GM21619 (cell line): ENCODE results near the gene DBET.
"Not testable (repeated sequence)": the region's sequence is repeated elsewhere in the genome, so short reads cannot be mapped to it uniquely, and the experiment has no call there.

Source experiments
- ATAC-seq: cut with Tn5 transposase; IDR thresholded peaks from one replicate; pipeline ENCODE4 v1.9.1; 2021; ENCODE audit not compliant: unreplicated experiment

DBET gene

DNA sequence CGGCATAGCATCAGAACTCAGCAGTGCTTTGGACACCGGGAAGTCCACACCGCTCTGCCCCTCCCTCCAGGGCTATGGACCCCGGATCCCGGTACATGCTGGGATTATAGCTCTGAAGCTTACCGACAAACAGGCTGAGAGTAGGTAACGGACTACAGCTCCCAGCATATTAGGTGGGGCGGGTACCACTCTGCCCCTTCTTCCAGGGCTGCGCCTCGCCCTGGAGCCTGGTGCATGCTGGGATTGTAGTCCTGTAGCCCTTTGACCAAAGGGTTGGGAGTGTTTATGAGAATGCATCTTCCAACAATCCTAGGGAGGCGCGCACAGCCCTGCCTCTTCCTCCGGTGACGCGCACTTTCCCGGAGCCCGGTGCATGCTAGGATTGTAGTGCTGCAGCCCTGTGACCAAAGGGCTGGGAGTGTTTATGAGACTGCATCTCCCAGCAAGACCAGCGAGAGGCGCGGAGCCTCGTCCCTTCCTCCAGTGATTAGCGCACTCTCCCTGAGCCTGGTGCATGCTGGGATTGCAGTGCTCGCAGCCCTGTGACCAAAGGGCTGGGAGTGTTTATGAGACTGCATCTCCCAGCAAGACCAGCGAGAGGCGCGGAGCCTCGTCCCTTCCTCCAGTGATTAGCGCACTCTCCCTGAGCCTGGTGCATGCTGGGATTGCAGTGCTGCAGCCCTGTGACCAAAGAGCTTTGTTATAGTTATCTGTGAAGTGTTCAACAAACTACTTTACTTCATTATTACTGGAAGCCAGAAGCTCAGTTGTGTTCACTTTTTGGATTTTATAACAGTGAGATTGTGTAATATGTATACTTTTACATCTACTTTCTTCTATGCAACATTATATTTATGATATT lies 14.7 kb upstream of the DBET start:
- ATAC-seq: not testable (repeated sequence)

DNA sequence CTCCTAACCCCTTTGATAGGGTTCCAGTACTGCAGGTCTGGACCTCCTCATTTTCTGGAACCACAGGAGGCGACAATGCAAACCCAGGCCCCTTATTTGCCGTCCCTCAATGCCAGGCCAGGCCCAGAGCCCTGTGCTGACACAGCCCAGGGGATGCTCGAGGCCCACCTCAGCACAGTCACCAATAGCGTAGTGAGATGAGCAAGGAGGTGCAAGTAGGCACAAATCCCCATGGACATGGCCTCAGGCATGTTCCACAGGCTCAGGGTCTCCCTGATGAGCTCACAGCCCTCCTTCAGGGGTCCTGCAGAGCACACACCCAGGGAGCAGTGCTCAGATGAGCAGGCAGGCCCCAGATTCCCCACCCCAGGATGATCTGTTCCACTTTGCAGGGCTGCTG lies 5.3 kb upstream of the DBET start:
- not testable (repeated sequence) for ATAC-seq

DNA sequence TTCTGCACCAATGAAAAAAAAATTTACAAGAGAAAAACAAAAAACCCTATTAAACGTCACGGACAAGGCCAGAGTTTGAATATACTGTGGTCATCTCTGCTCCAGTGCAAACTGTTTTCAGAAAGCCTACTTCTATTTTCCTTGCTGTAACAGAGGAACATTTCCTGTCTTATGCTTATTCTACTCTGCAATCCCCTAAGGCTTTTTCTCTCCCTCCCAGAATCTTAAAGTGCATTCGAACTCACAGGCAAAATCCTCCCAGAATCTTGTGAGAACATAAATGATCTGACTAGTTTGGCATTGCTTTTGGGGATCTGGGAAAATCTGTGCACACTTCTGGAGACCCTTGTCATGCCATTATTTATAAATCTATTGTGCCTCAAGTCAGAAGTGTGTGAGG lies 503 bp downstream of the DBET start:
- ATAC-seq: not testable (repeated sequence)

DNA sequence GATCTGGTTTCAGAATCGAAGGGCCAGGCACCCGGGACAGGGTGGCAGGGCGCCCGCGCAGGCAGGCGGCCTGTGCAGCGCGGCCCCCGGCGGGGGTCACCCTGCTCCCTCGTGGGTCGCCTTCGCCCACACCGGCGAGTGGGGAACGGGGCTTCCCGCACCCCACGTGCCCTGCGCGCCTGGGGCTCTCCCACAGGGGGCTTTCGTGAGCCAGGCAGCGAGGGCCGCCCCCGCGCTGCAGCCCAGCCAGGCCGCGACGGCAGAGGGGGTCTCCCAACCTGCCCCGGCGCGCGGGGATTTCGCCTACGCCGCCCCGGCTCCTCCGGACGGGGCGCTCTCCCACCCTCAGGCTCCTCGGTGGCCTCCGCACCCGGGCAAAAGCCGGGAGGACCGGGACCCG lies 4.0 kb downstream of the DBET start:
- not testable (repeated sequence) for ATAC-seq

DNA sequence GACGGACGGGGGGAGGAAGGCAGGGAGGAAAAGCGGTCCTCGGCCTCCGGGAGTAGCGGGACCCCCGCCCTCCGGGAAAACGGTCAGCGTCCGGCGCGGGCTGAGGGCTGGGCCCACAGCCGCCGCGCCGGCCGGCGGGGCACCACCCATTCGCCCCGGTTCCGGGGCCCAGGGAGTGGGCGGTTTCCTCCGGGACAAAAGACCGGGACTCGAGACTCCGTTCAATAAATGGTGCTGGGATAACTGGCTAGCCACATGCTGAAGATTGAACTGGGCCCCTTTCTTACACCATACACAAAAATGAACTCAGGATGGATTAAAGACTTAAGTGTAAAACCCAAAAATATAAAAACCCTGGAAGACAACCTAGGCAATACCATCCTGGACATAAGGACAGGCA lies 28.8 kb downstream of the DBET start:
- not testable (repeated sequence) for ATAC-seq

DNA sequence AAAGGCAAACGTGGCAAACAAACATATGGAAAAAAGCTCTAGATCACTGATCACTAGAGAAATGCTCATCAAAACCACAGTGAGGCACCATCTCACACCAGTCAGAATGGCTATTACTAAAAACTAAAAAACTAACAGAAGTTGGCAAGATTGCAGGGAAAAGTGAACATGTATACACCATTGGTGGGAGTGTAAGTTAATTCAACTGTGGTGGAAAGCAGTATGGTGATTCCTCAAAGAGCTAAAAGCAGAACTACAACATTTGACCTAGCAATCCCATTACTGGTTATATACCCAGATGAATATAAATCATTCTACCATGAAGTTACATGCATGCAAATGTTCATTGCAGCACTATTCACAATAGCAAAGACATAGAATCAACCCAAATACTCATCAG lies 29.7 kb downstream of the DBET start:
- not testable (repeated sequence) for ATAC-seq

DNA sequence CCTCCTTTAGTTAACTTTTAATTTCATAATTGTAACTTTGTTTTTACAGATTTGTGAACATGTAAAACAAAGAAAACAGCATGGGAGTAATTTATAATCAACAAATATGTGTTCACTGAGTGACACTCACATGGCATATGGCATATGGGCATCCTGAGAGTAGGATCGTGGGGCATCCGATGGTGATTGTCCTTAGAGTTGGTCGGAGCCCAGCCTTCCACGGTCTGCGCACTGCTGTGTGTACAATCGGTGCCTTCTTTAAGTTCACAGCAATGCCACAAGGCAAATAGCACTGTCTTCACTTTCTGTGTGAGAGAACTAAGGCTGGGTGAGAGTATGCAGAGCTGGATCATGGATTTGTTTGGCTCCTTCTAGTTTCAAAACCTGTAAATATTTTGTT lies 31.0 kb downstream of the DBET start:
- not testable (repeated sequence) for ATAC-seq

DNA sequence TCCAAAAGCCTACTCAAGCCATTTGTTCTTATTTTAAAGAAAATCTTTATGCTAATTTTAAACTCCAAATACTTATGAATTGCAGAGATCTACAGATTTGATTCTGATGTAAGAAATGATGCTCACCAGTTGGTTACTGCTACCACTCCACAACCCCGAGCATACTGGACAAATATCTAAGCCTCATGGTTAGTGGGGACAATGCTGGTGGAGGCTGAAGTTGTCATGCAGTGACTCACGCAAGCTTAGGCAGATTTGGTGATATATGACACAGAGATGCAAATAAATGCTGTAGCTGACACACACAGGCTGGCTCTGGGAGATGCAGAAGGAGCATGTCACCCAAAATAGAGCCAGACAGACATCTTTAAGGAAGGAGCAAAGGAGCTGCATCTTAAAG lies 35.3 kb downstream of the DBET start:
- ATAC-seq: not testable (repeated sequence)

DNA sequence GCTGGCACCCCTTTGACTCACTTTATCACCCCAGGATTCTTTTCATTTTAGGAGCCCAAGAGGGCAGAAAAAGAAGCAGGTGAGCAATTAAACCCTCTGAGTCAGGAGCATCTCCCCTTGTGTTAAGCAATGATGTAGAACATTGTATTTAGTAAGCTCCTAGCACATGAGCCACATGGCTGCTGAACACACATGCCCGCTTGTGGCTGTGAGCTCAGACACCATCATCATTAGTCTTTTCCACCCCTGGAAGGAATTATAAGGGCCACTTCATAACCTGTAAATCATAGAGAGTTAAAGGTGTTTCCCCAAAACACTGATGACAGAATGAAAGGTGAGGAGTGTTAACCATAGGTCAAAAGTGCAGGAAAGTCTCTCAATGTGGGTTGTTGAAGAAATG lies 37.2 kb downstream of the DBET start:
- ATAC-seq: not testable (repeated sequence)

DNA sequence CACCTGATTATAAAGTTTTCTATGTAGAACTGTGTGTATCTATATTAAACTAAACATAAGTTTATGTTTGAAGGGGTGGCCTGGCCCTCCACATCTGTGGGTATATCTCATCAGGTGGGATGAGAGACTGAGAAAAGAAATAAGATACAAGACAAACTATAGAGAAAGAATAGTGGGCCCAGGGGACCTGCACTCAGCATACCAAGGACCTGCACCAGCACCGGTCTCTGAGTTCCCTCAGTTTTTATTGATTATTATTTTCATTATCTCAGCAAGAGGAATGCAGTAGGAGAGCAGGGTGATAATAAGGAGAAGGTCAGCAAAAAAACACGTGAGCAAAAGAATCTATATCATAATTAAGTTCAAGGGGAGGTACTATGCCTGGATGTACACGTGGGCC lies 41.9 kb downstream of the DBET start:
- not testable (repeated sequence) for ATAC-seq

DNA sequence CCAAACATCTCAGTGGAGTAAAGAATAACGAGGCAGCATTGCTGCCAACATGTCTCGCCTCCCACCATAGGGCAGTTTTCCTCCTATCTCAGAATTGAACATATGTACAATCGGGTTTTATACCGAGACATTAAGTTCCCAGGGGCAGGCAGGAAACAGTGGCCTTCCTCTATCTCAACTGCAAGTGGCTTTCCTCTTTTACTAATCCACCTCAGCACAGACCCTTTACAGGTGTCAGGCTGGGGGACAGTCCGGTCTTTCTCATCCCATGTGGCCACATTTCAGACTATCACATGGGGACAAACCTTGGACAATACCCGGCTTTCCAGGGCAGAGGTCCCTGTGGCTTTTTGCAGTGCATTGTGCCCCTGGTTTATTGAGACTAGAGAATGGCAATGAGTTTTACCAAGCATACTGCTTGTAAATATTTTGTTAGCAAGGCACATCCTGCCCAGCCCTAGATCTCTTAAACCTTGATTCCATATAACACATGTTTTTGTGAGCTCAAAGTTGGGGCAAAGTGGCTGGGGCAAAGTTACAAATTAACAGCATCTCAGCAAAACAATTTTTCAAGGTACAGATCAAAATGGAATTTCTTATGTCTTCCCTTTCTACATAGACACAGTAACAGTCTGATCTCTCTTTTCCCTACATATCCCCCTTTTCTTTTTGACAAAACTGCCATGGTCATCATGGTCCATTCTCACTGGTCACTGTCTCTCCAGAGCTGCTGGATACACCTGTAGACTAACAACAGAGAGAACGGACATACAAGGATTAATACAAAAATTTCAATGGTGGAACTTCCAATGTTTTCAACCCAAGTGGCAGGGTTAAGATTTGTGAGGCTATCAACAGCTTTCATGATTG lies 42.5 kb downstream of the DBET start:
- not testable (repeated sequence) for ATAC-seq

DNA sequence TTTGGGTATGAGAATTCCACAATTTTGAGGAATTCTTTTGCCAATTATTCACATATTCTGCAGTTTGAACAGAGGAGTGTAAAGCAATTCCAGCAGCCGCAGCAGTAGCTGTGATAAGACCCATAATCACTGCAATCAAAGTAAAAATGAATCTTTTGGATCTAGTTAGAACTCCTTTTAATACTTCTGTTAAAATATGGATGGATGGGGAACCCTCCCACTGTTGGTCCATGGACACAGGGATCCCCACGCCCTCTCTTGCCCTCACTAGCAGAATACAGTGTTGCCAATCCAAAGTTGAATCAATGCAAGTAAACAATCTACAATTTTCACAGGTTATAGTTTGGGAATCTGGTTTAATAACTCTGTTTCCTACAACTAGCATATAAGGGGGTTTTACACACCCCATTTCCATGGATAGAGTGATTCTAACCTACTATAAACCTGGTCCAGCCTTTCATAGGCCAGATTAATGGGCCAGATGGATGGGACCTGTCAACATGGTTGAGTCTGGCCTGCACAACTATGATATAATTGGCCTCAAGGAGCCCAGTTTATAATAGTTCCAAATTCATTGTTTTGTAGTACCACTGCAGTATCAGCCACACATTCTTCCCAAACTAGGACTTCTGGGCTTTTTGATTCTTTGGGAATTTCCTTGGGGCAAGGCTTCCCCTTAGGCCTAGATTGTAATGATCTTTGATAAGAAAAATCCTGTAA lies 43.6 kb downstream of the DBET start:
- ATAC-seq: not testable (repeated sequence)

DNA sequence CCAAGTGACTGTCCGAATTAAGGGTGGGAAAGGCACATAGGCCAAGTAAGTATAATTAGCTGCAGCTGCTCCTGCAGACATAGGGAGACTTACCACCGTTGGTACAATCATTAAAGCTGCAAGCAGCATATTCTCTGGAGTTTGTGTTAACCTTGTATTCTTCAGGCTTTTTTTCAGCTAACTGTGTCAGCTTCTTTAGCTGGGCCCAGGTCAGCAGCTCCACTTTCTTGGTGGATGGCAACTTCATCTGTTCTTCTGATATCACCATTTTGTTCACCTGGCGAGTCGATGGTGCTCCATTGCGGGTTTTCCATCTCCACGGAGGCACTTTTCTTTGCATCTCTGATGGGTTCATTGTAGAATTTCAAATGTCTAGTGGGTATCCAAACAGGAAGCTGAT lies 44.5 kb downstream of the DBET start:
- not testable (repeated sequence) for ATAC-seq

DNA sequence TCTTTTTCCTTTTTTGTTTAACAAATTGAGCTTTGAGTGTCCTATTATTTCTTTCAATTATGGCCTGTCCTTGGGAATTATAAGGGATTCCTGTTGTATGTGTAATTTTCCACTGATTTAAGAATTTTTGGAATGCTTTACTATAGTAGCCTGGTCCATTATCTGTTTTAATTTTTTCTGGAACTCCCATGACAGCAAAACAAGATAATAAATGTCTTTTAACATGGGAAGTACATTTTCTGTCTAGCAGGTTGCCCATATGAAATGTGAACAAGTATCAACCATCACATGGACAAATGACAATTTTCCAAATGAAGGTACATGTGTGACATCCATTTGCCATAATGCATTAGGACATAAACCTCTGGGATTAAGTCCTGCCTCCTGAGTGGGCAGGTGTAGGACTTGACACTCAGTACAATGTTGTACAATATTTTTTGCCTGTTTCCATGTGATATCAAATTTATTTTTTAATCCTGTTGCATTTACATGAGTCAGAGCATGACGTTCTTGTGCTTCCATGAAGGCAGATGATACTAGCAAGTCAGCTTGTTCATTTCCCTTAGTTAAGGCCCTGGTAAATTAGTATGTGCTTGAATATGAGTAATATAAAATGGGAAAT lies 45.2 kb downstream of the DBET start:
- ATAC-seq: not testable (repeated sequence)

DNA sequence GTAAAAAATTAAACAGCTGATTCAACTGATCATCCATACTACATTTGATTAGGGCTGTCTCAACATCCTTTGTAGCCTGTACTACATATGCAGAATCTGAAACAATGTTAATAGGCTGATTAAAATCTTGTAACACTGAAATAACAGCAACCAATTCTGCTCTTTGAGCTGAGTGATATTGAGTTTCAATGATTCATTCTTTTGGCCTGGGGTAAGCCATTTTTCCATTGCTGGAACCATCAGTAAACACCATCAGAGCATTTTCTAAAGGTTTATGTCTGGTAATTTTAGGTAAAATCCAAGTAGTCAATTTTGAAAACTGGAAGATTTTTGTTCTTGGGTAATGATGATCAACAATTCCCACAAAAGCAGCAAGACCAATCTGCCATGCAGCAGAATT lies 45.7 kb downstream of the DBET start:
- ATAC-seq: not testable (repeated sequence)

DNA sequence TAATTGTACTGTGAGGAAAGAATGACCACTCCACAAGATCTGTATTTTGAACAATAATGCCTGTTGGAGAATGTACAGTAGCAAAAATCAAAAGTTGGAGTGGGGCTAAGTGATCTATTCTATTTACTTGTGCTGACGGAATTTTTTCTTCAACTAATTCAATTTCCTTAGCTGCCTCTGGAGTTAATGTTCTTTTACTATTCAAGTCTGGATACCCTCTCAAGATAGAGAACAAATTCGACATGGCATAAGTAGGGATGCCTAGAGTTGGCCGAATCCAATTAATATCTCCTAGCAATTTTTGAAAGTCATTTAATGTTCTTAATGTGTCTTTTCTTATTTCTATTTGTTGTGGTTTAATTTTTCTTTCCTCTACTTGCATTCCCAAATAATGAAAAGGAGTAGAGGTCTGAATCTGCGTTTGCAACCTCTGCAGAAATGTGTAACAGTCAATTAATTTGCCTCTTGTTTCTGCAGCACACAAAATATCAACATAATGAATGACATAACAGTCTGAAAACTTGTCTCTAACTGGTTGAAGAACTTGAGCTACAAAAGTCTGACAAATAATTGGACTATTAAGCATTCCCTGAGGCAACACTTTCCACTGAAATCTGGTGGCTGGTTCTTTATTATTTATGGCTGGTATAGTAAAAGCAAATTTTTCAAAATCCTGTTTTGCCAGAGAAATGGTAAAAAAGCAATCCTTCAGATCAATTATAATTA lies 46.4 kb downstream of the DBET start:
- ATAC-seq: not testable (repeated sequence)

DNA sequence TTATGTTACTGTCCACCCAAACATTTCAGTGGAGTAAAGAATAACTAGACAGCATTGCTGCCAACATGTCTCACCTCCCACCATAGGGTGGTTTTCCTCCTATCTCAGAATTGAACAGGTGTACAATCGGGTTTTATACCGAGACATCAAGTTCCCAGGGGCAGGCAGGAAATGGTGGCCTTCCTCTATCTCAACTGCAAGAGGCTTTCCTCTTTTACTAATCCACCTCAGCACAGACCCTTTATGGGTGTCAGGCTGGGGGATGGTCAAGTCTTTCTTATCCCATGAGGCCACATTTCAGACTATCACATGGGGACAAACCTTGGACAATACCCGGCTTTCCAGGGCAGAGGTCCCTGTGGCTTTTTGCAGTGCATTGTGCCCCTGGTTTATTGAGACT lies 48.6 kb downstream of the DBET start:
- not testable (repeated sequence) for ATAC-seq

DNA sequence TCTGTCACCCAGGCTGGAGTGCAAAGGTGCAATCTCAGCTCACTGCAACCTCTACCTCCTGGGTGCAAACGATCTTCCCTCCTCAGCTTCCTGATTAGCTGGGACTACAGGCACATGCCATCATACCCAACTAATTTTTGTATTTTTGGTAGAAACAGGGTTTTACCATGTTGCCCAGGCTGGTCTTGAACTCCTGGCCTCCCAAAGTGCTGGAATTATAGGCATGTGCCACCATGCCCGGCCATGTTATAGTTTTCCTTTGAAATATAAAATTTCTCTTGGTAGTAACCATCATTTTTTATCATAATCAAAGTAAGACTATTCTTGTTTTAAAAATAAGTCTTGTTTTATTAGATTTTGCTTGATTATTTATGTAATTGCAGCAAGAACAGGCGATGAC lies 50.7 kb downstream of the DBET start:
- not testable (repeated sequence) for ATAC-seq
